Putamen (tissue), 1 donor: ENCODE results near the gene ALG13.
"Not testable (repeated sequence)": the region's sequence is repeated elsewhere in the genome, so short reads cannot be mapped to it uniquely, and the experiment has no call there.

Experiments
- DNase-seq: peaks from one replicate; pipeline ENCODE4 v3.0.0-alpha.2; 2016; ENCODE audit warnings: low spot score

Gene ALG13

DNA sequence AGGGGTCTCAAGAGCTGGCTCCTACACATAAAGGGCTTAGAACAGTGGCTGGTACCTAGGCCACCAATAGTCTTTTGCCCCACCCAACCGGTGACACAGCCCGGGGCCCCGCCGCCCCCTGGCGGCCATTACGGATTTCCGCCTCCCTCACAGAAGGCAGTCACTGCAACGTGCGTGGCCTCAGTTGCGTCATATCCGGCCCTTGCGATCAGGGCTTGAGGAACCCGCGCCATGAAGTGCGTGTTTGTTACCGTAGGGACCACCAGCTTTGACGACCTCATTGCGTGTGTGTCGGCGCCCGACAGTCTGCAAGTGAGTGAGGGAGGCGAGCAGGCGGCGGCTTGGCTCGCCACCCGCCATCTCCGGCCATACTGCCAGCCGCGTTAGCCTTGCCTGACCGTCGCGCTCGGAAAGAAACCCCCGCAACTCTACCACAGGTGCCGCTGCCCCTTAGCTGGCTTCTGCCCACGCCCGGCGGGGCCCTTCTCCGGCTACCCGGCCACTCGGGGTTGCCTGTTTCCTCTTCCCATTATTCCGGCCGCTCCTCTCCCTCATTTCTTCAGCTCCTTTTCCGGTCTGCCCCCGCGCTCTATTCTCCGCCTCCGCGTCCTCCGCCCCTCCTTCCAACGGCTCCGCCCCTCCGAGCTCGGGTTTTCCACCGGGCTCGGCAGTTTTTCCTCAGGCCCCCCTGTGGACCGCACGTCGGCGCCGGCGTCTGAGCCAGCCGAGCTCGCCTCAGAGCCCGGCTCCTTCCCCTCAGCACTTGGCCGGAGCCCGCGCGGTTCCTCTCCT, at the start of gene ALG13:
TSS of gene ALG13 (plus strand) at position 183 of the 792 bp plus-strand sequence. CDS start at position 232, 49 bp downstream.
- DNase-seq = peak; percentile 89

DNA sequence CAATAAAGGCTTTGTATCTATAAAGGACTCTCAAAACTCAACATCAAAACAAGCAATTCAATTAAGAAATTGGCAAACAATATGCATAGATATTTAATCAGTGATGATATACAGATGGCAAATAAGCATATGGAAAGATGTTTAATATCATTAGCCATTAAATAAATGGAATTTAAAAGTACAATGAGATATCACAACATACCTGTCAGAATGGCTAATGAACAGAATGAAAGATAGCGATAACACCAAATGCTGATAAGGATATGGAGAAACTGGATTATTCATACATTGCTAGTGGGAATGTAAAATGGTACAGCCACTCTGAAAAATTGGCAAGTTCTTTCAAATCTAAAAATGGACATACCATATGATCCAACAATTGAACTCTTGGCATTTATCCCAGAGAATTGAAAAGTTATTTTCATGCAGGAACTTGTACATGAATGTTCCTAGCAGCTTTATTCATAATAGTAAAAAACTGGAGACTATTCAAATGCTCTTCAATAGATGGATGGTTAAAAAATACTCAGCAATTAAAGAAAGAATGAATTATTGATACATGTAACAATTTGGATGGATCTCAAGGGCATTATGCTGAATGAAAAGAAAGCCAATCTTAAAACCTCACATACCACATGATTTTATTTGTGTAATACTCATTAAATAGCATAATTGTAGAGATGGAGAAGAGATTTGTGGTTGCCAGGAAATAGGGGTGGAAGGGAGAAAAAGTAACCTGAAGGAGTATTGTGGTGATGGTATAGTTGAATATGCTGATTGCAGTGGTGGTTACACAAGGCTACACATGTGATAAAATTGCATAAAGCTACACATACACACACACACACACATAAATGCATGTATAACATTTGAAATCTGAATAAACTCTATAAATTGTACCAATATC, 45.9 kb upstream of the ALG13 start:
- DNase-seq = no peak

DNA sequence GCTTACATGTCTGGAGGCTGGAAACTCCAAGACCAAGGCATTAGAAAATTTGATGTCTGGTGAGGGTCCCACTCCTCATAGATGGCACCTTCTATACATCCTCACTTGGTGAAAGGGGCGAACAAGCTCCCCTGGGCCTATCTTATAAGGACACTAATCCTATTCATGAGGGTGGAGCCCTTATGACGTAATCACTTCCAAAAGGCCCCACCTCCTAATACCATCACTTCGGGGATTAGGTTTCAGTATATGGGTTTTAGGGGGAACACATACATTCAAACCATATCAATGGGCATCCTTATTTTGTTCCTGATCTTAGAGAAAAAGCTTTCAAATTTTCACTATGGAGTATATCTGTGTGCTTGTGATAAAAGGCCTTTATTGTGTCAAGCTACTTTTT, 39.0 kb upstream of the ALG13 start:
- DNase-seq = no peak

DNA sequence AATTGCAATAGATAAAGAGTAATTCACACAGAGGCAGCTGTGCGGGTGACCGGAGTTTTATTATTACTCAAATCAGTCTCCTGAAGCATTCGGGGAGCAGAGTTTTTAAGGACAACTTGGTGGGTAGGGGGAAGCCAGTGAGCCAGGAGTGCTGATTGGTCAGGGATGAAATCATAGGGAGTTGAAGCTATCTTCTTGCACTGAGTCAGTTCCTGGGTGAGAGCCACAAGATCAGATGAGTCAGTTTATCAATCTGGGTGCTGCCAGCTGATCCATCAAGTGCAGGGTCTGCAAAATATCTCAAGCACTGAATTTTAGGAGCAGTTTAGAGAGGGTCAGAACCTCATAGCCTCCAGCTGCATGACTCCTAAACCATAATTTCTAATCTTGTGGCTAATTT, 35.8 kb upstream of the ALG13 start:
- not testable (repeated sequence) for DNase-seq

DNA sequence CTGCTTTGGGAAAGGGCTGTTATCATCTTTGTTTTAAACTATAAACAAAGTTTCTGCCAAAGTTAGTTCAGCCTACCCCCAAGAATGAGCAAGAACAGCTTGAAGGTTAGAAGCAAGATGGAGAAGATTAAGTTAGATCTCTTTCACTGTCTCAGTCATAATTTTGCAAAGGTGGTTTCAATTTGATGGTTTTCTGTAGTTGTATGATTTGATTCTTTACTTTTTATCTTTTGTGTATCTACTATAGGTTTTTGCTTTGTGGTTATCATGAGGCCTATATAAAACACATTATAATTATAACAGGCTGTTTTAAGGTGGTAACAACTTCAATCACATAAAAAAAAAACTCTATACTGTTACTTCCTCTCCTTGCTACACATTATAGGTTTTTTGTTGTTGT, 35.4 kb upstream of the ALG13 start:
- no peak for DNase-seq

DNA sequence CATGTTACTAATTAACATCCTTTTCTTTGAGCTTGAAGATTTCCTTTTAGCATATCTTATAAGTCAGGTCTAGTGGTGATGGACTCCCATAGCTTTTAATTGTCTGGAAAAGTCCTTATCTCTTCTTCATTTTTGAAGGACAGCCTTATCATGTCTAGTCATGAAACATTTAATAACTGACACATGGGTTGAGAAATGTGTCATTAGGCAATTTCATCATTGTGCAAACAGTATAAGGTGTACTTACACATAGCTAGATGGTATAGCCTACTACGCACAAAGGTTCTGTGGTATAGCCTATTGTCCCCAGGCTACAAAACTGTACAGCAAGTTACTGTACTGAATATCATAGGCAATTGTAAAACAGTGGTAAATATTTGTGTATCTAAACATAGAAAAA, 34.5 kb upstream of the ALG13 start:
- no peak for DNase-seq

DNA sequence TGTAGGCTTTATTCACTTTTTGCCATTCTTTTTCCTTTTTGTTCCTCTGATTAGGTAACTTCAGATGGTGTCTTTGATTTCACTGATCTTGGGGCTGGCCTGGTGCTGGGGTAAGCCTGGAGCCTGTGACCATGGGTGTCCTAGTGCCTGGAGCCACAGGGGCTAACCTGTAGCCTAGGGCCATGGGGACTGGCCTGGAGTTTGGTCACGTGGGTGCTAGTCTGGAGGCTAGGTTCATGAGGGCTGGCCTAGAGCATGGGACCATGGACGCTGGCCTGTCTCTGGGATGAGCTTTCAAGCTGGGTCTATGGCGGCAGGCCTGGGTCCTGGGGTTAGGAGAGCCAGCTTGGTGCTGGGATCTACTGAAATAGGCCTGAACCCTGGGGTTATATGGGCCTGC, 32.2 kb upstream of the ALG13 start:
- no peak for DNase-seq

DNA sequence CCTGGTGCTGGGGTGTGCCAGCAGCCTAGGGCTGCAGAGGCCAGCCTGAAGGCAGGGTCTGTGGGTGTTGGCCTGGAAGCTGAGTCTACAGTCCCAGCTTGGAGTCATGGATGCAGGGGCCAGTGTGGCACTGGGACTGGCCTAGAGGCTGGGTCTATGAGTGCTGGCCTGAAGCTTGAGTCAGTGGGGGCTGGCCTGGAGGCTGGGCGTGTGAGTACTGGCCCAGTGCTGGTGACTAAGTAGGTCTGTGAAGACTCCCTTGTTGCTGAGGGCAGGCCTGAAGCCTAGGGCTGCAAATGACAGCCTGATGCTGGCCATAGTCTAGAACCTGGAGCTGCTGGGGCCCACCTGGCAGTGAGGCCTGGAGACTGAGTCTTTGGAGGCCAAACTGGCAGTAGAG, 31.3 kb upstream of the ALG13 start:
- DNase-seq = no peak

DNA sequence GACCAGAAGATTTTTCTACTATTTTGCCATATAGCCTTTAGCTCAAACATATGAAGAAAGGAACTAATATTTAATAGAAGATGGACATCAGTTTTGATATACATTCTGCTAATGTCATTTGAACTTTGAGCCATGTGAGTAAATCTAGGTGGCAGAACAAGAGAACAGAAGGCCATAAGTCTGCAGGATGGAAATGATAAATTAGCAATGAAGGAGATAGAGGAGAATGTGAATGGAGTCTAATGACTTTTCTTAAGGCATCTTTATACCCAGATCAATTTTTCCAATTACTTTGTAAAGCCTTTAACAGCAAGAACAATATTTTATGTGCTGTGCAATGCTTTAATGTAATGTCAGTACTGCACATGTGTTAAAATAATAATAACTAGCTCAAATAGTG, 30.1 kb upstream of the ALG13 start:
- DNase-seq = no peak

DNA sequence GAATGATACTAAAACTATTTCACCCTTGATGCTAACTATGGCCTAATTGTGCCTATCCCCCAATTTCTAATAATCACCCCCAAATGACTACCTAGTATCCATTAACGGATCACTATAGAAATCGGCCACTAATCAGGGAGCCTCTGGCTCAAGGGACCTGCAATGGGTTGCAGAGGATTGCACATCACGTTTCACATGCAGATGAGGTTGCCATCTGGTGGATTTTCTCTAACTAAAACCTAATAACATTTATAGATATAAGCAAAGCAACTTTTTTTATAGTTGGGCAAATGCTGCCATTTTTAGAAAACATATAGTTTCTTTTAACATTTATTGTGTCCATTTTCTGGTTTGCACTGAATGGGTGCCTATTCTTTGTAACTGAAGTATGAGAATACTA, 28.3 kb upstream of the ALG13 start:
- DNase-seq = no peak

DNA sequence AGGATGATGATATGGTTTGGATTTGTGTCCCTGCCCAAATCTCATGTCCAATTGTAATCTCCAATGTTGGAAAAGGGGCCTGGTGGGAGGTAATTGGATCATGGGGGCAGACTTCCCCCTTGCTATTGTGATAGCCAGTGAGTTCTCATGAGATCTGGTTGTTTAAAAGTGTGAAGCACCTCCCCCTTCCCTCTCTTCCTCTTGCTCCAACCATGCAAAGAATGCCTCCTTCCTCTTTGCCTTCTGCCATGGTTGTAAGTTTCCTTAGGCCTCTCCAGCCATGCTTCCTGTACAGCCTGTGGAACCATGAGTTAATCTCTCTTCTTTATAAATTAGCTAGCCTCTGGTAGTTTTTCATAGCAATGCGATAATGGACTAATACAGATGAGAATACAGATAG, 19.7 kb upstream of the ALG13 start:
- DNase-seq = no peak

DNA sequence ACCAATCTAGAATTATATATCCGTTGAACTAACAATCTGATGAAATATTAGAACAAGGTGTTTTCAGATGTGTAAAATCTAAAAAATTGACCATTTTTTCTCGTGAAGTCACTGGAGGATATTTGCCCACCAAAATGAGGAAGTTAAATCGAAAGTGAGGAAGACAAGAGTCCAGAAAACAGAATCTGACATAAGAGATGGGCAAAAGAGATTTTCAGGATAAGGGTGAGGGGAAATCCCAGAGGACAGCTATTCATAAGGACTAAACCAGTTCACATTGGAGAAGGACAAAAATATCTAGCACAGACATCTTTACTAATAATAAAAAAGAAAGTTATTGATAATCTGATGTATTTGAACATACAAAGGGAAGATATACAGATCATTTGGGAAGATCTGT, 18.7 kb upstream of the ALG13 start:
- DNase-seq = no peak

DNA sequence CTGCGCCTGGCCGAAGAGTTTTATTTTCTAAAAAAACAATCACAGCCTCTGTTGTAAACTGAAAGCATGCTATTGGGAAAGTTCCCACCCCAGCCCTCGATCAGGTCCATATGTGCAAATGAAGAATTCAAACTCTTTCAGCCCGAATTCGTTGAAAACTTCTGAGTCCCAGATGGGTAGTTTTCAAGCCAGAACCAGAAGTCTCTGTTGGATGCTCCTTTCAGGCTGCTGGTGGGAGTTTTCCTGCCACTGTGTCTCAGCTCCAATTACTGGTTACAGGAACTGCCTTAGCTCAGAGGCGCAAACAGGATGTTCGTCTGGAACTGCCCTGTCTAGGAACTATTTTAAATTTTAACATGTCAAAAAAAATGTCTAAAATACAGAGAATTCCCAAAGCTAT, 9.3 kb upstream of the ALG13 start:
- no peak for DNase-seq

DNA sequence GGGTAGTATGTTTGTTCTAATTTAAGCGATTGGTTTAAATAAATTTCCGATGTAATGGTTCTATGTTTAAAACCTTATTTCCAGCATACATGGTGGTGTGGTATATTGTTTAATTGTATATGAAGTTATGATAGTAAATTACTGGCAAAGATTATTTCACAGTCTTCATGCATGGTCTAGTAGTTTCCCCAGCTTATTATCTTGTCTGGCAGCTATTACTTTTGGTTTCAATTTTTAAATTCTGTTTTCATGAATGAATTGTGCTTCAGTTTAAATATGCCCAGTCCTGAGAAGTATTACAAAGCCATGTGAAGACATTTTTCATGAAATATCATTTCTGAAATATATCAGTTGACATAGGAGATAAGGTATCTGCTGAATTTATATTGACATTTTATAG, 6.3 kb downstream of the ALG13 start:
- no peak for DNase-seq

DNA sequence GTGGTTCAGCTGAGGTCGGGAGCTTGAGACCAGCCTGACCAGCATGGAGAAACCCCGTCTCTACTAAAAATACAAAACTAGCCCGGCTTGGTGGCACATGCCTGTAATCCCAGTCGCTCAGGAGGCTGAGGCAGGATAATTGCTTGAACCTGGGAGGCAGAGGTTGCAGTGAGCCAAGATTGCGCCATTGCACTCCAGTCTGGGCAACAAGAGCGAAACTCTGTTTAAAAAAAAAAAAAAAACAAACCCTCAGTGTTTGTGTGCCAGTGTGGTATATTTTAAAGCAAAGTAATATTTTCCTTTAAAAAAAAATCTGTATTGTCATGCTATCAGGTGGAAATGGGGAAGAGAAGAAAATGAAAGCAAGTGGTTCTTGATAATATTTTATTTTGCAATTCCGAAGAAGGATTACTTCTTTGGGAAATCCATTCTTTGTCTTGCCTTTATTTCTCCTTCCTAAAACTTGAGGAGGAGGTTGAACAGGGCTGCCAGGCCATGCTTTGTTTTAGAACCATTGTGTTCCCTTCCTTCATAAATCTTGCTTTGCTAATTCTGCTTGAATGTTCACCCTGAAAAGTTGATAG, 14.4 kb downstream of the ALG13 start:
- no peak for DNase-seq

DNA sequence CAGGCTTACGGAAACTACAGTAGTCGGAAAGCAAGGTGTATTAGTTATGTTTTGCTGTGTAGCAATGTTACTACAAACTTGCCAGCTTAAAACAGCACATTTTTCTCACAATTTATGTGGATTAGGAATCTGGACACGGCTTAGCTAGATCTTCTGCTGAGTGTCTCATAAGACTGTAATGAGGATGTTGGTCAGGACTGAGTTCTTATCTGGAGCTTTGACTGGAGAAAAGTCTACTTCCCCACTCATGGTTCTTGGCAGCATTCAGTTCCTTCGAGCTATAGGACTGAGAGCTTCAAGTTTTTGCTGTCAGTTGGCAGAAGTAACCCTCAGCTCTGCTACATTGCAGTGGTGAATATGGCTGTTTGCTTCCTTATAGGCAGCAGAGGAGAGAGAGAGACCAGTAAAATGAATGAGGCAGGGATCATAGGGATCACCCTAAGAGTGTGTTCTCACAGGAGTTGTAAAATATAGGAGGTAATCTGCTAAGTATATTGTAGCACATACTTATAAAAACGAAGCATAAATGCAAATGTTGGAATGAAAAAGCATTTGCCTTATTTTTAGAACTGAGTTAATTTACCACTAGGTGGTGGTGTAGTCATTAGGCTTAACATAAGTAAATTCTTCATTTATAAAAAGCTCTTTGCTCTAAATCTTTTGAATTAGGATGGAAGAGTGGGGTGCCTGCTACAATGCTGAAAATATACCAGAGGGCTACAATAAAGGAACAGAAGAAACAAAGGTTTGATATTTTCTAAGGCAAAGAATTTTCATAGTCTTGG, 38.6 kb downstream of the ALG13 start:
- peak; percentile 1 for DNase-seq

DNA sequence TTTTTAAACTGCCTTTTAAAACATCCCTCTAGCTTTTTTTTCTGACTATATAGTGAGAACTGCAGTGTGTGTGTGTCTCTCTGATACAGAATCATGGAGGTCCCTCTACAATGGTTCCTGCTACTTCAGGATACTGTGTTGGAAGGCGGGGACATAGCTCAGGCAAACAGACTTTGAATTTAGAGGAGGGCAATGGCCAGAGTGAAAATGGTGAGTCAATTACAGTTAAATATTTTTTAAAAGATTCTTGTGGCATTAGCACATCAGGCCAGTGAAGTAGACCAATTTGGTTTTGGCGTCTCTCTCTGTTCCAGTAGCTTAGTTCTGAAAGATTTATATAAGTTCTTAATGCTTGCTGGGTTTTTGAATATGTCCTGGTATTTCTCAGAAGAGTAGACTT, 47.1 kb downstream of the ALG13 start:
- DNase-seq = no peak

DNA sequence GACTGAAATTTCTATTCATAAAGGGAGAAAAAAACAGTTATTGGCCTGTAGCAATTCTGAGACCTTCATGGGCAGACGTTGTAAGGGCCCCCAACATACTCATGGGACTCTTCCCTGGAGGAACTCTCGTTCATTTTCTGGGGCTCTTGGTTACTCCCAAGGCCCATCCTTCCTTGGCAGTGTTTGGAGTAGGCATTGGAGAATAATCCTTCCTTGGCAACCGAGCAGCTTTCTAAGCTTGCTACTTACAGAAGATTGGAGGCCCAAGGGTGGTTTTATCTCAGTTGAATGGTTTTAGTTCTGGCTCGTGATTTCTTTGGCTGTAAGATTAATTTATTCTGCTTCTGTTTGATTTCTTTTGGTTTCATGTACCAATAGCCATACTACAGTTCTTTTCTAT, 50.4 kb downstream of the ALG13 start:
- DNase-seq = no peak

DNA sequence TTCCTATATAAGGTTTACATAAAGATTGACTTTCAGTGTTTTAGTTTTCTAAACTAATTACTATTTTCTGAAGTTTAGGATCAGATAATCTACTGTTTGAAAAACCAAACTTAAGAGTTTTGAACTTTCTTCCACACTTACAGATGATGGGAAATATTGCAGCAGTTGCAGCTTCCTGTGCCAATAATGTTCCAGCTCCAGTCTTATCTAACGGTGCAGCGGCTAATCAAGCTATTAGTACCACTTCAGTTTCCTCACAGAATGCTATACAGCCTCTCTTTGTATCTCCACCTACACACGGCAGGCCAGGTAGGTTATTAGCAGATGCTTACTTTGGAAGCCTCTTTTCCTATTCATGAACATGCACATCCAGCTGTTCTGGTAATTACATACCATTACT, 55.6 kb downstream of the ALG13 start:
- no peak for DNase-seq

DNA sequence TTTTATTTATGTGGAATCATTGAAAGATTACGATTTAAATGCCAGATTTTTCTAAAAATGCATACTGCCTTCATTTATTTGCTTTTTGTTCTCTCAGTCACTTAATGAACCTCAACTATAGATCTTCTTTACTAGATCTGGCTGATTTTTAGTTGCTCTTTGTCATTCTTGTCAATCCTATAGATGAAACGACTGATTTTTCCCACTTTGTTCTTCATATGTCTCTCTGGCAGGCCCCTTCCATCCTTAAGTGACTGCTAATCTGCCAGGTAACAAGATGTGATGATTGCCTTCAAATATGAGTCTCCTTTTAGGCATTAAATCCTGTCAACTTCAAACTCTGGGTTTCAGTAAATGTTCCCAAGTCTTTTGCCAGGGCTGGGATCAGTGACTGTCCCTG, 61.0 kb downstream of the ALG13 start:
- no peak for DNase-seq

DNA sequence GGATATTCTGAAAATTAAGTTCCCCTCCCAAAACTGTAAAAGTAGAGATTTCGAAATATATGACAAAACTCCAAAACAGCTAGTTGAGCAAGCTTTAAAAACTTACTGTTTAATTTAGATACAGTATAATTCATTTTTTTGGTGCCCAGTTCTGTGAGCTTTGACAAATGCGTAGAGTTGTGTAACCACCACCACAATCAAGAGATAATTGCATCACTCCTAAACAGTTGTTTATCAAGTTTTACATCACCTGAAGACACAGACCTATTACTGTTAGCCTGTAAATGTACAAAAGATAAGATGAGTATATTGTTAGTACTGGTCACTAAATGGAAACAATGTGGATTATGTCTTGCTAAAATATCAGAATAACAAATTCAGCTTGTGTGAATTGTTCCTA, 62.3 kb downstream of the ALG13 start:
- DNase-seq = no peak

DNA sequence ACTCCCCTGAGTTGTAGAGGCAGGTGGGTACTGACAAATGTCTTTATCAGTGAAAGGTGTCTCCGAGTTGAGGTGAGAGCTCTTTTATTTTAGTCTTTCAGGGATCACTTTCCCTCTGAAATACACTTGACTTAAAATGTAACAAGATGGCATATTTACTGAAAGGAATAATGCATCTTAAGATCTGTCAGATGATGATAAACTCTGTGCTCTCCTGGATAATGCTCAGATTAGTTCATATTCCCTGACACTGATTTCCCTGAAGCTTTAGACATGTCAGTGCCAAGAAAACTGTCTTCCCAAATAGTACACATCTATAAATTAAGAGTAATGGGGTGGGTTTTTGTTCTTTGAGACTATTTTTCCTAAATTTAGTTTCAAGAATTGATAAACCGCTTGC, 75.5 kb downstream of the ALG13 start:
- DNase-seq = no peak
